NT2/D1 (cell line): Measurements from ENCODE around the gene CNKSR3.

Source experiments
- DNase-seq: peaks from one replicate; pipeline ENCODE4 v3.0.0-alpha.2; 2011; ENCODE audit warnings: low read depth, low spot score
- H3K27me3 ChIP-seq: 2 replicates; pipeline ENCODE4 v1.6.0; 2011; ENCODE audit warnings: mild to moderate bottlenecking; ENCODE audit not compliant: insufficient read length, insufficient read depth
- H3K36me3 ChIP-seq: 2 replicates; pipeline ENCODE4 v1.6.1; 2011; ENCODE audit warnings: mild to moderate bottlenecking, low read length, mixed read lengths; ENCODE audit not compliant: insufficient read depth, insufficient read length
- H3K4me1 ChIP-seq: 2 replicates; pipeline ENCODE4 v1.5.1; 2011; ENCODE audit not compliant: insufficient read depth, insufficient read length
- H3K4me3 ChIP-seq: 2 replicates; pipeline ENCODE4 v1.5.1; 2011; ENCODE audit warnings: low read depth; ENCODE audit not compliant: insufficient read length
- H3K9ac ChIP-seq: 2 replicates; pipeline ENCODE4 v1.6.0; 2011; ENCODE audit warnings: low read depth; ENCODE audit not compliant: insufficient read length
- H3K9me3 ChIP-seq: 2 replicates; pipeline ENCODE4 v1.5.1; 2011; ENCODE audit warnings: mild to moderate bottlenecking, low read length; ENCODE audit not compliant: insufficient read depth
- SUZ12 ChIP-seq: IDR thresholded peaks from 2 replicates; pipeline ENCODE4 v1.6.1; 2011; ENCODE audit not compliant: insufficient read length, insufficient read depth; ENCODE audit errors: extremely low read depth
- YY1 ChIP-seq: IDR thresholded peaks from 2 replicates; pipeline ENCODE4 v1.6.1; 2011; ENCODE audit not compliant: insufficient read length, insufficient read depth
- ZNF274 ChIP-seq: IDR thresholded peaks from 2 replicates; pipeline ENCODE4 v1.6.1; 2011; ENCODE audit warnings: mild to moderate bottlenecking, low read depth, low read length

CNKSR3 gene

DNA sequence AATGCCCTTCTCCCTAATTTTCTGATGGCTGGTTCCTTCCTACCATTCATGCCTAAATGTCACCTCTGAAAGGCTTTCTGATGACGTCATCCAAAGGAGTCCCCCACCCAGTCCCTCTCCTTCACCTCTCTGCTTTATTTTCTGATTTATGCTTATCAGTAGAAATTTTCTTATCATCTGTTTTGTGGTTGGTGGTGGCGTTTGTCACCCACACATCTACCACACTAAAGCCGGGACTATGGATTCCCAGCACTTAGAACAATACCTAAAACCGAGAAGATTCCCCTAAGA is 9.0 kb downstream of the CNKSR3 start:
- peaks cover 4% of the 10 kb centered on the region for H3K36me3 ChIP-seq
- H3K27me3 ChIP-seq: no peaks in the 10 kb centered on the region
- H3K4me1 ChIP-seq: no peaks in the 10 kb centered on the region
- DNase-seq: no peak
- TF ChIP-seq SUZ12: no peak
- no peak for TF ChIP-seq ZNF274
- no peak for TF ChIP-seq YY1
- no peaks in the 10 kb centered on the region for H3K9me3 ChIP-seq
- H3K4me3 ChIP-seq: no peak overlapping the region
- H3K9ac ChIP-seq: no peak overlapping the region

DNA sequence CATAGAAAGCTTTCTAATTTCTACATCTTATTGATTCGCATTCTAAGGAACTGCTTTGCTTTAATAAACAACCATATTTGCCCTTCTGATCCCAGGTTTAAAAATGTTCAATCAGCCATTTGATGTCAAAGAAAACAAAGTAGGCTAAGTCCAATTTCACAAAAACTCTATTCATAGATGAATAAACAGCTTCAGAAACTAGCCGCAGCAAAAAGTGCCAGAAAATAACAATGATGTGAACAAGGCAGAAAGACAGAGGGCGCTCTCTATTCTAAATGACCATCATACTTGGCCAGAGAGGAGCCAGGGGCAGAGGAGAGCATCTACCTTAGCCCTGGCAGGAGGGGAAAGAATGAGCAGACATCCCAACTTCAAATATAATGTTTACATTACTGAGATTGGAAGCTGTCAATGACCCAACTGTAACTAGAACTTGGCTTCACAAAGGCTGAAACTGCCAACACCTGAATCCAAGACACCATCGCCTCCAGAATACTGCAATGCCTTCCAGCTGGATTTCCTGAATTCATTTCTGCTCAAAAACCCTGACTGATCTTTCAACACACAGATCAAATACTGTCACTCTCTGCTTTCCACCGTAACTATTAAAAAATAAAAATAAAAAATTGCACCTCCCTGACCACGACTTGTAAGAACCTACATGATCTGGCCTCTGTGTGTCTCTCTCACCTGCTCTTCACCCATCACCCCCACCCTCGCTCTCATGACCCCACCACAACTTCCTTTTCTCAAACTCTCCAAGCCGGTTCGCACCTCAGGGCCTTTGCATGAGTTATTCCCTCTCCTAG is 9.5 kb downstream of the CNKSR3 start:
- no peak for TF ChIP-seq YY1
- no peak for TF ChIP-seq ZNF274
- no peak for TF ChIP-seq SUZ12
- no peaks in the 10 kb centered on the region for H3K9me3 ChIP-seq
- no peak for DNase-seq
- H3K36me3 ChIP-seq: peaks cover 7% of the 10 kb centered on the region
- H3K4me1 ChIP-seq: no peaks in the 10 kb centered on the region
- no peaks in the 10 kb centered on the region for H3K27me3 ChIP-seq
- no peak overlapping the region for H3K9ac ChIP-seq
- no peak overlapping the region for H3K4me3 ChIP-seq

DNA sequence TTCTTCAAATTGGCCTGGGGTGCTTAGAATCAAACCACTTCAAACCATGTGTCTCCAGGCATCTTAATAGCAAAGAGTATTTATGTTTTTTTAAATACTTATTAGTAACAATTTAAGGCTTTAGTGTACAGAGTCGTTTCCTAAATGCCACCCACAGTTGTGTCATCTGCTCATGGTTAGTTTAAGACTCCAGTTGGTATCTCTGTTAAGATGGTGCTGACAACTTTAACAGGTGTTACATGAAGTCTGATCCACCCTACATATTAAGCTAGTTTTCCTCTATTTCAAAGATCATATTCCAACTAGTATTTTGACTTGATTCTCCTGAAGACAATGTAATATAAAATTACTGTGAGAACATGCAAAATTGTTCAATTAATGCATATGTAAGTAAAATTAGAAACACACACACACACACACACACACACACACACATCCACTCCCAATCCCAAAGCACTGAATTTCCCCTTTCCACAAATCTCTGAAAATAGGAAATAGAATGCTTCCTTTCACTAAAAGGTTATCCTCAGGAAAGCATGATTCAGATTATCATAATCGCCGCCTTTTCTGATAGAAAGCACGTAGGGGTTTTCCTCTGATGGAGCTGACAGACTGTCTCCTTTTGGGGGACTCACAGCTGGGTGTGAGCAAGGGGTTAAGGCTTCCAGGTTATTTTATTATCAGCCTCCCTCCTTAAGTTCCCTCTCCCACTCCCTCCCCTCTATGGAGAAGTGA is 10.5 kb downstream of the CNKSR3 start:
- no peaks in the 10 kb centered on the region for H3K9me3 ChIP-seq
- no peak overlapping the region for H3K4me3 ChIP-seq
- H3K36me3 ChIP-seq: peaks cover 9% of the 10 kb centered on the region
- no peaks in the 10 kb centered on the region for H3K4me1 ChIP-seq
- H3K9ac ChIP-seq: no peak overlapping the region
- no peak for TF ChIP-seq ZNF274
- TF ChIP-seq YY1: no peak
- no peak for TF ChIP-seq SUZ12
- no peak for DNase-seq
- no peaks in the 10 kb centered on the region for H3K27me3 ChIP-seq

DNA sequence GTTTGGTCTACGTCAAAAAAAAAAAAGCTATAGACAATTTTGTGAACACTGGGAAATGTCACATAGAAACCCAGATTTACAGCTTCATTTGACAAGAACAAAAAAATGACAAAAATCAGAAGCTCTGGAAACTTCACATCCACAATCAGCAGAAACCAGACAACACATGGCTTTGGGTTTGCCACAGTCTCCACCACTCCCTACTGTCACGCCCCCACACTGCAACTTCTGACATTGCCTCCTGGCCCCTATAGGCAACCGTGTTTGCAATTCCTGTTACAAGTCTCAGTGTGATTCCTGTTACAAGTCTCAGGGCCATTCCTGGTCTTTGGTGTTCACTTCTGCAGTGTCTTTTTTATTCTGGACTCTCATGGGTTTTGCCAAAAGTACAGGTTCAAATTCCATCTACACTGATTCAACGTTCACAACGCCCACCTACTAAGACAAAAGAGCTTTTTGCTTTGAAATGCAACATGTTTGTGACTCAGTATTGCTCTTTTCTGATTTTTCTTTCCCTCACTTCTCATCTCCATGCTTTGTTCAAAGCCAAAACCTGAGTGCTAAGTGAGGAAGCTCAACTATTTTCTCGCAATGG is 12.0 kb downstream of the CNKSR3 start:
- Histone ChIP-seq H3K27me3 (no peaks in the 10 kb centered on the region), H3K4me3 (no peak overlapping the region), H3K9me3 (no peaks in the 10 kb centered on the region), H3K9ac (no peak overlapping the region), H3K4me1 (no peaks in the 10 kb centered on the region), H3K36me3 (peaks cover 9% of the 10 kb centered on the region)
- TF ChIP-seq ZNF274 (no peak), YY1 (no peak), SUZ12 (no peak)
- no peak for DNase-seq

DNA sequence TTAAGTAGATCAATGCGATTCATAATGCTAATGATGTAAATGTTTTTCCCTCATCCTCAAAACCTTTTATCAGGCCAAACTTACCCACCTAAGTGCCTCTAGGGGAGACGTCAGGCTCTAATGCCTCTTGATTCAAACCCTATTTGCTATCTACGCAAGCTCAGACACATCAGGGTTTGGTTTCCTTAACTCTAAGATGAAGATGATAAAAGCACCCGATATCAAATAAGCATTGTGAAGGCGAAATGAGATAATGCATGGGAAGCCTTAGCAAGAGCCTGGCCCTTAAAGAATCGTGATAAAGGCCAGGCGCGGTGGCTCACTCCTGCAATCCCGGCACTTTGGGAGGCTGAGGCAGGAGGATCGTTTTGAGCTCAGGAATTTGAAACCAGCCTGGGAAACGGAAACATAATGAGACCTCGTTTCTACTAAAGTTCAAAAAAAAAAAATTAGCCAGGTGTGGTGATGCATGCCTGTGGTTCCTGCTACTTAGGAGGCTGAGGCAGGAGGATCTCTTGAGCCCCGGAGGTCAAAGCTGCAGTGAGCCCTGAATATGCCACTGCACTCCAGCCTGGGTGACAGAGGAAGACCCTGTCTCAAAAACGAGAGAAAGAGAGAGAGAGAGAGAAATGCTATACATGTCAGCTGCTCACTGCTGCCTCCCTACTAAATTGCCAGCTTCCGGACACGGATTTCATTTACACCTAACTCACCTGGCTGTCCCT is 13.5 kb downstream of the CNKSR3 start:
- H3K36me3 ChIP-seq: peaks cover 6% of the 10 kb centered on the region
- no peaks in the 10 kb centered on the region for H3K27me3 ChIP-seq
- H3K9ac ChIP-seq: no peak overlapping the region
- peaks cover under 1% of the 10 kb centered on the region for H3K4me1 ChIP-seq
- TF ChIP-seq ZNF274: no peak
- no peak for TF ChIP-seq YY1
- no peak for TF ChIP-seq SUZ12
- H3K4me3 ChIP-seq: no peak overlapping the region
- H3K9me3 ChIP-seq: no peaks in the 10 kb centered on the region
- no peak for DNase-seq

DNA sequence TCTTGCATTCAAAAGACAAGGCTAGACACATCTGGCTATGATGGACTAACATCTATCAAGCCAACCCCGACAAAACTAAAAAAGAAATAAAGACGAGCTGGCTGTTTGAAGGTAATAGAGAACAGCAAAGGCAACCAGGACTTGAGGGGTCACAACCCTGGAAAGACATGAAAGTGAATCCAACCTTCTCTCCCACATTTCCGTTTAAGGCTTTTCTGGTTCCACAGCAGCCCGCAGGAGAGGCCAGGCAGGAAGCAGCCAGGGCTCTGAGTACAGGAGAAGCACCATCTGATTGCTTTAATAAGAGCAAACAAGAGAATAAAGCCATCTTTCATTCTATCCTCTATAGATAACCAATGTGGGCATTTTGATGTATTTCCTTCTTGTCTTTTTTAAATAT is 14.3 kb downstream of the CNKSR3 start:
- DNase-seq: no peak
- no peak for TF ChIP-seq YY1
- TF ChIP-seq SUZ12: no peak
- TF ChIP-seq ZNF274: no peak
- no peak overlapping the region for H3K9ac ChIP-seq
- peaks cover 2% of the 10 kb centered on the region for H3K4me1 ChIP-seq
- H3K9me3 ChIP-seq: no peaks in the 10 kb centered on the region
- H3K36me3 ChIP-seq: peaks cover 6% of the 10 kb centered on the region
- H3K4me3 ChIP-seq: no peak overlapping the region
- no peaks in the 10 kb centered on the region for H3K27me3 ChIP-seq
